Measurements from ENCODE around the gene FAM193B. TPM values are rescaled to one million over a fixed set of nuclear protein-coding genes. Genes with fewer than 3 reads are reported as not detected.

Gene FAM193B
- total RNA-seq, 1 experiment from 2014 or later: 72.9 TPM

GRCh38 chr5:177531209-177531940, 23.0 kb downstream of the FAM193B start:
- TF ChIP-seq CTCF (IDR thresholded peaks at IDR 0.05; ENCODE audit: insufficient read depth in 1 of 2, low read depth in 1 of 2, low read length in 1 of 2, severe bottlenecking in 1 of 2, unreplicated experiment in 1 of 2): no peak
- POLR2A ChIA-PET: no interaction called here

DNA sequence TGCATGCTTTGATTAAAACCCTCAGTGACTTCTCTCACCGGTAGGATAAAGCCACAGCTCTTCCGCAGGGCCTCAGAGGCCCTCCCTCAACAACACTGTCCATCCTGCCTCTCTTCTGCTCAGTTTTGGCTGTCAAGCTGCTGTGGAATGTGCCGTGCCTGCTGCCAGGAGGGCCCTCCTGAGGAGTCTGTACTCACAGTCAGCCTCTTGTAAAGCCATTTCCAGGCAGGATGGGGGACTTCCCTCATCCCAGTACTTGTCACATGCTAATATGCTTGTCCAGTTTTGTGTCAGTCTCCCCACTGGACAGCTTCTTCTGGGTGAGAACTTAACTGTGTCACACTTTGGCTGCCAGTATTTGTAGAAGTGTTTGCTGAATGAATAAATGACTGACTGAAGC, 23.7 kb downstream of the FAM193B start:
- Histone ChIP-seq H3K4me1 (no peaks in the 10 kb centered on the region), H3K4me3 (ENCODE audit: low read depth, low read length) (no peak overlapping the region), H3K9me3 (no peaks in the 10 kb centered on the region), H3K27me3 (replicated peaks; ENCODE audit: control insufficient read depth, insufficient read depth, low read length) (no peaks in the 10 kb centered on the region), H3K36me3 (ENCODE audit: control insufficient read depth, insufficient read depth, low read length) (peaks cover 5% of the 10 kb centered on the region)
- no peaks in the 10 kb centered on the region for H3K4me1 Mint-ChIP-seq (ENCODE audit: low read depth, unreplicated experiment)
- no peaks in the 10 kb centered on the region for H3K9me3 Mint-ChIP-seq (ENCODE audit: unreplicated experiment)
- DNase-seq: peak in 1 of 2 experiments; percentile 15
- no peaks in the 10 kb centered on the region for H3K27me3 Mint-ChIP-seq (ENCODE audit: insufficient read depth, unreplicated experiment)
- H3K27ac Mint-ChIP-seq (ENCODE audit: unreplicated experiment): no peak overlapping the region
- H3K4me3 Mint-ChIP-seq (ENCODE audit: unreplicated experiment): no peak overlapping the region
- no peak for TF ChIP-seq CTCF (IDR thresholded peaks at IDR 0.05; ENCODE audit: insufficient read depth in 1 of 2, low read depth in 1 of 2, low read length in 1 of 2, severe bottlenecking in 1 of 2, unreplicated experiment in 1 of 2)
- peaks cover 36% of the 10 kb centered on the region for H3K36me3 Mint-ChIP-seq (ENCODE audit: insufficient read depth, unreplicated experiment)
- CTCF ChIA-PET: no interaction called here
- POLR2A ChIA-PET: no interaction called here
- no TSS peak for BruUV-seq (replicated peaks)
- intact Hi-C loops (cut with micrococcal nuclease; ENCODE audit: unreplicated experiment): no loop called here

More at GRCh38 chr5:177531209-177531940, 23.0 kb downstream of the FAM193B start:
- intact Hi-C loops (cut with micrococcal nuclease; ENCODE audit: unreplicated experiment): no loop called here
- Mint-ChIP-seq H3K4me3 (ENCODE audit: unreplicated experiment) (no peak overlapping the region), H3K36me3 (ENCODE audit: insufficient read depth, unreplicated experiment) (peaks cover 34% of the 10 kb centered on the region), H3K27ac (ENCODE audit: unreplicated experiment) (no peak overlapping the region), H3K4me1 (ENCODE audit: low read depth, unreplicated experiment) (no peaks in the 10 kb centered on the region), H3K9me3 (ENCODE audit: unreplicated experiment) (no peaks in the 10 kb centered on the region), H3K27me3 (ENCODE audit: insufficient read depth, unreplicated experiment) (no peaks in the 10 kb centered on the region)
- CTCF ChIA-PET: no interaction called here
- Histone ChIP-seq H3K36me3 (ENCODE audit: control insufficient read depth, insufficient read depth, low read length) (peaks cover 3% of the 10 kb centered on the region), H3K9me3 (no peaks in the 10 kb centered on the region), H3K4me3 (ENCODE audit: low read depth, low read length) (no peak overlapping the region), H3K4me1 (no peaks in the 10 kb centered on the region), H3K27me3 (replicated peaks; ENCODE audit: control insufficient read depth, insufficient read depth, low read length) (no peaks in the 10 kb centered on the region)
- DNase-seq: peak in 1 of 2 experiments; percentile 16
- BruUV-seq (replicated peaks): no TSS peak

- H3K36me3 Mint-ChIP-seq (ENCODE audit: insufficient read depth, unreplicated experiment): peaks cover 36% of the 10 kb centered on the region
- POLR2A ChIA-PET: no interaction called here
- no TSS peak for BruUV-seq (replicated peaks)
Observed at GRCh38 chr5:177529247-177530203, 24.8 kb downstream of the FAM193B start.

More at GRCh38 chr5:177529247-177530203, 24.8 kb downstream of the FAM193B start:
- H3K36me3 ChIP-seq (ENCODE audit: control insufficient read depth, insufficient read depth, low read length): peaks cover 10% of the 10 kb centered on the region
- Mint-ChIP-seq H3K27me3 (ENCODE audit: insufficient read depth, unreplicated experiment) (no peaks in the 10 kb centered on the region), H3K9me3 (ENCODE audit: unreplicated experiment) (no peaks in the 10 kb centered on the region), H3K4me3 (ENCODE audit: unreplicated experiment) (no peak overlapping the region), H3K27ac (ENCODE audit: unreplicated experiment) (no peak overlapping the region), H3K4me1 (ENCODE audit: low read depth, unreplicated experiment) (no peaks in the 10 kb centered on the region)
- CTCF ChIA-PET: no interaction called here
- H3K4me1 ChIP-seq: no peaks in the 10 kb centered on the region
- H3K27me3 ChIP-seq (replicated peaks; ENCODE audit: control insufficient read depth, insufficient read depth, low read length): no peaks in the 10 kb centered on the region
- no peaks in the 10 kb centered on the region for H3K9me3 ChIP-seq
- H3K4me3 ChIP-seq (ENCODE audit: low read depth, low read length): no peak overlapping the region
- no peak for TF ChIP-seq CTCF (IDR thresholded peaks at IDR 0.05; ENCODE audit: insufficient read depth in 1 of 2, low read depth in 1 of 2, low read length in 1 of 2, severe bottlenecking in 1 of 2, unreplicated experiment in 1 of 2)
- peak in 1 of 2 experiments; percentile 26 for DNase-seq
- intact Hi-C loops (cut with micrococcal nuclease; ENCODE audit: unreplicated experiment): no loop called here

All from Caco-2 (cell line).